Ectodermal cell (in vitro differentiated cells): Measurements from ENCODE around the gene PGBD5.

Experiments used
- H3K27ac ChIP-seq: 2 replicates; pipeline ENCODE4 v1.7.0; 2013; ENCODE audit warnings: mild to moderate bottlenecking, low read depth, low read length; ENCODE audit not compliant: insufficient read depth, poor library complexity, severe bottlenecking
- H3K27me3 ChIP-seq: 2 replicates; pipeline ENCODE4 v1.7.0; 2013; ENCODE audit warnings: mild to moderate bottlenecking, low read length; ENCODE audit not compliant: insufficient read depth, control insufficient read depth, poor library complexity, severe bottlenecking
- H3K36me3 ChIP-seq: one replicate; pipeline ENCODE4 v1.7.0; 2013; ENCODE audit warnings: low read length; ENCODE audit not compliant: control insufficient read depth, insufficient read depth
- H3K4me1 ChIP-seq: one replicate; pipeline ENCODE4 v1.7.0; 2013; ENCODE audit warnings: low read length; ENCODE audit not compliant: control insufficient read depth, insufficient read depth
- H3K4me3 ChIP-seq: 2 replicates; pipeline ENCODE4 v1.7.0; 2013; ENCODE audit warnings: low read depth, low read length, control low read depth; ENCODE audit not compliant: insufficient read depth
- H3K9me3 ChIP-seq: 2 replicates; pipeline ENCODE4 v1.7.0; 2013; ENCODE audit warnings: mild to moderate bottlenecking, low read length, moderate library complexity; ENCODE audit not compliant: control insufficient read depth
- WGBS, 2 experiments: methylation state at CpG; one replicate each; pipeline ENCODE4 v1.1.7; 2013; ENCODE audit warnings: missing lambda C conversion rate in 2 of 2; 5-methylcytosine and 5-hydroxymethylcytosine counted together

The PGBD5 gene

GRCh38 chr1:230390371-230390770 lies 35.8 kb downstream of the PGBD5 start:
- Histone ChIP-seq H3K4me3 (no peak overlapping the region), H3K27ac (no peak overlapping the region), H3K4me1 (peaks cover 10% of the 10 kb centered on the region), H3K9me3 (peaks cover 2% of the 10 kb centered on the region), H3K27me3 (no peaks in the 10 kb centered on the region), H3K36me3 (no peaks in the 10 kb centered on the region)
- 90 to 94% methylated on average over 2 of the region's 2 CpGs for WGBS, 2 experiments

GRCh38 chr1:230387876-230388275 lies 38.3 kb downstream of the PGBD5 start:
- Histone ChIP-seq H3K27me3 (no peaks in the 10 kb centered on the region), H3K27ac (no peak overlapping the region), H3K36me3 (no peaks in the 10 kb centered on the region), H3K9me3 (no peaks in the 10 kb centered on the region), H3K4me3 (no peak overlapping the region), H3K4me1 (peaks cover 10% of the 10 kb centered on the region)
- WGBS, 2 experiments: 95 to 96% methylated on average over 12 of the region's 12 CpGs

- Histone ChIP-seq H3K27ac (no peak overlapping the region), H3K27me3 (no peaks in the 10 kb centered on the region), H3K9me3 (no peaks in the 10 kb centered on the region), H3K4me3 (no peak overlapping the region), H3K4me1 (peaks cover 10% of the 10 kb centered on the region), H3K36me3 (no peaks in the 10 kb centered on the region)
- WGBS, 2 experiments: 97 to 98% methylated on average over 2 of the region's 2 CpGs
Observed at GRCh38 chr1:230387296-230387695, 38.8 kb downstream of the PGBD5 start.

- Histone ChIP-seq H3K4me3 (no peak overlapping the region), H3K9me3 (no peaks in the 10 kb centered on the region), H3K27me3 (no peaks in the 10 kb centered on the region), H3K27ac (no peak overlapping the region), H3K36me3 (no peaks in the 10 kb centered on the region), H3K4me1 (peaks cover 10% of the 10 kb centered on the region)
- 93 to 95% methylated on average over 4 to 5 of the region's 6 CpGs for WGBS, 2 experiments
Observed at GRCh38 chr1:230386637-230387262, 39.4 kb downstream of the PGBD5 start.

DNA sequence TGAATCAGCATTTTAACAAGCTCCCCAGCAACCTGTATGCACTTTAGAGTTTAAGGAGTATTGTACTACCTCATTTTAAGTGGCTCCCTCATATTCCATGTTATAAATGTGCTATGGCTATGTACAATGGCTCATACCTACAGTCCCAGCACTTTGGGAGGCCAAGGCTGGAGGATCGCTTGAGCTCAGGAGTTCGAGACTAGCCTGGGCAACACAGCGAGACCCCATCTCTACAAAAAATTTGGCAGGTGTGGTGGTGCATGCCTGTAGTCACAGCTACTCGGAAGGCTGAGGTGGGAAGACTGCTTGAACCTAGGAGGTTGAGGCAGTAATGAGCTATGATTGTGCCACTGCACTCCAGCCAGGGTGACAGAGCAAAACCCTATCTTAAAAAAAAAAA lies 40.2 kb downstream of the PGBD5 start:
- 95 to 97% methylated on average over 4 of the region's 4 CpGs for WGBS, 2 experiments
- H3K9me3 ChIP-seq: no peaks in the 10 kb centered on the region
- peaks cover 8% of the 10 kb centered on the region for H3K4me1 ChIP-seq

DNA sequence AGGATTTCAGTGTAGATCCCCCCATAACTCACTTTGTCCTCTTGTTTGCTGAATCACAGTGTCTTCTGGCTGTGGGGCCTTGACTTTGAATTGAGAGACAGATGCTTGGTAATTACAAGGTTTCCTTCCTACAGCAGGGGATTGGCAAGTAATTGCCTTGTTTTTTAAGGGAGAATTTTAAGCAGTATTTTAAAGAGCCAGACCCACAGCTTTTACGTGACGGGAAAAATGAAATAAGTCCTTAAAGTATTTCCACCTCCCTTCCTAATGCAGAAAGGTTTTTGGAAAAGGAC lies 41.0 kb downstream of the PGBD5 start:
- Histone ChIP-seq H3K4me3 (no peak overlapping the region), H3K36me3 (no peaks in the 10 kb centered on the region), H3K27ac (no peak overlapping the region), H3K9me3 (no peaks in the 10 kb centered on the region), H3K27me3 (no peaks in the 10 kb centered on the region), H3K4me1 (peaks cover 8% of the 10 kb centered on the region)
- 96 to 100% methylated on average over 2 of the region's 2 CpGs for WGBS, 2 experiments

More for the DNA sequence above, 40.2 kb downstream of the PGBD5 start:
- H3K27me3 ChIP-seq: no peaks in the 10 kb centered on the region
- no peaks in the 10 kb centered on the region for H3K36me3 ChIP-seq
- no peak overlapping the region for H3K27ac ChIP-seq
- H3K4me3 ChIP-seq: no peak overlapping the region

- no peak overlapping the region for H3K27ac ChIP-seq
- peaks cover 8% of the 10 kb centered on the region for H3K4me1 ChIP-seq
- H3K4me3 ChIP-seq: no peak overlapping the region
- H3K27me3 ChIP-seq: no peaks in the 10 kb centered on the region
- H3K9me3 ChIP-seq: no peaks in the 10 kb centered on the region
- no peaks in the 10 kb centered on the region for H3K36me3 ChIP-seq
- 93 to 94% methylated on average over 17 of the region's 17 CpGs for WGBS, 2 experiments
Observed at GRCh38 chr1:230384380-230385157, 41.6 kb downstream of the PGBD5 start.

GRCh38 chr1:230383425-230383824 lies 42.7 kb downstream of the PGBD5 start:
- Histone ChIP-seq H3K36me3 (no peaks in the 10 kb centered on the region), H3K27ac (no peak overlapping the region), H3K4me3 (no peak overlapping the region), H3K27me3 (no peaks in the 10 kb centered on the region), H3K4me1 (peaks cover 8% of the 10 kb centered on the region), H3K9me3 (no peaks in the 10 kb centered on the region)
- 85 to 87% methylated on average over 5 of the region's 5 CpGs for WGBS, 2 experiments

DNA sequence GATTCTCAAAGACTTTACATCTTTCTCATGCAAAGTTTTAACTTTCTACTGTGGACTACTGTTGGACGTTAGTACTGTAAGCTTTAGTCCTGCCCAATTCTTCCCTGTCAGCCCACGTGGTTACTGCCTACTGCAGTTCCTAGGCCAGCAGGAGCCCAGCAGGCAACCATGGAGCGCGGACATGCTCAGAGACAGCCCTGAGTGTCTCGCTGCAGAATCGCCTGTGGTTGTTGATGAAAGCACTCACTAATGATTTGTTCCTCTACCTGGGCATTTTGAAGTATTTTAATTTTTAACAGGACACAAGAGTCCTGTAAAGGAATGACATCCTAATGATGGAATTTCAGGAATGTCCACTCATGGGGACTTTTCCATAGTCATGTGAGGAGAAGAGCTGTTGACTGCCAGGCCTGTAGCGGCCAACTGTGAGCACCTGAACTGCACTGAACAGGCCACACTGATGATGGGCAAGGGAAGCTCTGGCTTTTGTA lies 44.1 kb downstream of the PGBD5 start:
- H3K36me3 ChIP-seq: no peaks in the 10 kb centered on the region
- no peaks in the 10 kb centered on the region for H3K27me3 ChIP-seq
- H3K4me3 ChIP-seq: no peak overlapping the region
- H3K4me1 ChIP-seq: peaks cover 8% of the 10 kb centered on the region
- no peaks in the 10 kb centered on the region for H3K9me3 ChIP-seq
- H3K27ac ChIP-seq: no peak overlapping the region
- WGBS, 2 experiments: 23 to 30% methylated on average over 7 of the region's 7 CpGs

GRCh38 chr1:230381585-230381984 lies 44.5 kb downstream of the PGBD5 start:
- no peak overlapping the region for H3K27ac ChIP-seq
- no peaks in the 10 kb centered on the region for H3K27me3 ChIP-seq
- peaks cover 10% of the 10 kb centered on the region for H3K4me1 ChIP-seq
- no peaks in the 10 kb centered on the region for H3K9me3 ChIP-seq
- WGBS, 2 experiments: 70% methylated on average over 6 of the region's 6 CpGs
- H3K4me3 ChIP-seq: no peak overlapping the region
- no peaks in the 10 kb centered on the region for H3K36me3 ChIP-seq
